ENCODE data around the gene CCNI2. TPM values are rescaled to one million over a fixed set of nuclear protein-coding genes. Genes with fewer than 3 reads are reported as not detected.

The CCNI2 gene
- total and polyA plus RNA-seq, 9 of the 15 experiments (the other 6 are each of a cell fraction or from before 2014, with no cell fraction given) = 0.05 to 1.7 (median 0.81) TPM; not detected in 5

DNA sequence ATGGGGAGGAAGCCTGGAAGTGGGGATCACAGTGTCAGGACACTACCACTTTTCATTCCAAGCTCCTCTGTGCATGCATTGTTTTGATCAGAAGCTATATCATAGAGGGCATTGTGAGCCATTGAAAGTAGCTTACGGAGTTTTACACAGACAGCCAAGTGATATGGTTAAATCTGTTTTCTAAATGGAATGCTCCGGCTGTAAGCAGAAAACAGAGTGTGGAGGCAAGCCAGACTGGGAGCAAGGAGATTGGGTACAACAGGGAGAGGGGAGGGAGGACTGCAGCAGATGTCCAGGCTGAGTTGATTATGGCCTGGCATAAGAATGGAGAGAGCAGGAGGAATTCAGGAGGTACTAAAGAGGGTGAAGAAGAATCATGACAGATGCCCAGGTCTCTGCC lies 50.4 kb downstream of the CCNI2 start (continued):
- TF ChIP-seq, protein P1, sequence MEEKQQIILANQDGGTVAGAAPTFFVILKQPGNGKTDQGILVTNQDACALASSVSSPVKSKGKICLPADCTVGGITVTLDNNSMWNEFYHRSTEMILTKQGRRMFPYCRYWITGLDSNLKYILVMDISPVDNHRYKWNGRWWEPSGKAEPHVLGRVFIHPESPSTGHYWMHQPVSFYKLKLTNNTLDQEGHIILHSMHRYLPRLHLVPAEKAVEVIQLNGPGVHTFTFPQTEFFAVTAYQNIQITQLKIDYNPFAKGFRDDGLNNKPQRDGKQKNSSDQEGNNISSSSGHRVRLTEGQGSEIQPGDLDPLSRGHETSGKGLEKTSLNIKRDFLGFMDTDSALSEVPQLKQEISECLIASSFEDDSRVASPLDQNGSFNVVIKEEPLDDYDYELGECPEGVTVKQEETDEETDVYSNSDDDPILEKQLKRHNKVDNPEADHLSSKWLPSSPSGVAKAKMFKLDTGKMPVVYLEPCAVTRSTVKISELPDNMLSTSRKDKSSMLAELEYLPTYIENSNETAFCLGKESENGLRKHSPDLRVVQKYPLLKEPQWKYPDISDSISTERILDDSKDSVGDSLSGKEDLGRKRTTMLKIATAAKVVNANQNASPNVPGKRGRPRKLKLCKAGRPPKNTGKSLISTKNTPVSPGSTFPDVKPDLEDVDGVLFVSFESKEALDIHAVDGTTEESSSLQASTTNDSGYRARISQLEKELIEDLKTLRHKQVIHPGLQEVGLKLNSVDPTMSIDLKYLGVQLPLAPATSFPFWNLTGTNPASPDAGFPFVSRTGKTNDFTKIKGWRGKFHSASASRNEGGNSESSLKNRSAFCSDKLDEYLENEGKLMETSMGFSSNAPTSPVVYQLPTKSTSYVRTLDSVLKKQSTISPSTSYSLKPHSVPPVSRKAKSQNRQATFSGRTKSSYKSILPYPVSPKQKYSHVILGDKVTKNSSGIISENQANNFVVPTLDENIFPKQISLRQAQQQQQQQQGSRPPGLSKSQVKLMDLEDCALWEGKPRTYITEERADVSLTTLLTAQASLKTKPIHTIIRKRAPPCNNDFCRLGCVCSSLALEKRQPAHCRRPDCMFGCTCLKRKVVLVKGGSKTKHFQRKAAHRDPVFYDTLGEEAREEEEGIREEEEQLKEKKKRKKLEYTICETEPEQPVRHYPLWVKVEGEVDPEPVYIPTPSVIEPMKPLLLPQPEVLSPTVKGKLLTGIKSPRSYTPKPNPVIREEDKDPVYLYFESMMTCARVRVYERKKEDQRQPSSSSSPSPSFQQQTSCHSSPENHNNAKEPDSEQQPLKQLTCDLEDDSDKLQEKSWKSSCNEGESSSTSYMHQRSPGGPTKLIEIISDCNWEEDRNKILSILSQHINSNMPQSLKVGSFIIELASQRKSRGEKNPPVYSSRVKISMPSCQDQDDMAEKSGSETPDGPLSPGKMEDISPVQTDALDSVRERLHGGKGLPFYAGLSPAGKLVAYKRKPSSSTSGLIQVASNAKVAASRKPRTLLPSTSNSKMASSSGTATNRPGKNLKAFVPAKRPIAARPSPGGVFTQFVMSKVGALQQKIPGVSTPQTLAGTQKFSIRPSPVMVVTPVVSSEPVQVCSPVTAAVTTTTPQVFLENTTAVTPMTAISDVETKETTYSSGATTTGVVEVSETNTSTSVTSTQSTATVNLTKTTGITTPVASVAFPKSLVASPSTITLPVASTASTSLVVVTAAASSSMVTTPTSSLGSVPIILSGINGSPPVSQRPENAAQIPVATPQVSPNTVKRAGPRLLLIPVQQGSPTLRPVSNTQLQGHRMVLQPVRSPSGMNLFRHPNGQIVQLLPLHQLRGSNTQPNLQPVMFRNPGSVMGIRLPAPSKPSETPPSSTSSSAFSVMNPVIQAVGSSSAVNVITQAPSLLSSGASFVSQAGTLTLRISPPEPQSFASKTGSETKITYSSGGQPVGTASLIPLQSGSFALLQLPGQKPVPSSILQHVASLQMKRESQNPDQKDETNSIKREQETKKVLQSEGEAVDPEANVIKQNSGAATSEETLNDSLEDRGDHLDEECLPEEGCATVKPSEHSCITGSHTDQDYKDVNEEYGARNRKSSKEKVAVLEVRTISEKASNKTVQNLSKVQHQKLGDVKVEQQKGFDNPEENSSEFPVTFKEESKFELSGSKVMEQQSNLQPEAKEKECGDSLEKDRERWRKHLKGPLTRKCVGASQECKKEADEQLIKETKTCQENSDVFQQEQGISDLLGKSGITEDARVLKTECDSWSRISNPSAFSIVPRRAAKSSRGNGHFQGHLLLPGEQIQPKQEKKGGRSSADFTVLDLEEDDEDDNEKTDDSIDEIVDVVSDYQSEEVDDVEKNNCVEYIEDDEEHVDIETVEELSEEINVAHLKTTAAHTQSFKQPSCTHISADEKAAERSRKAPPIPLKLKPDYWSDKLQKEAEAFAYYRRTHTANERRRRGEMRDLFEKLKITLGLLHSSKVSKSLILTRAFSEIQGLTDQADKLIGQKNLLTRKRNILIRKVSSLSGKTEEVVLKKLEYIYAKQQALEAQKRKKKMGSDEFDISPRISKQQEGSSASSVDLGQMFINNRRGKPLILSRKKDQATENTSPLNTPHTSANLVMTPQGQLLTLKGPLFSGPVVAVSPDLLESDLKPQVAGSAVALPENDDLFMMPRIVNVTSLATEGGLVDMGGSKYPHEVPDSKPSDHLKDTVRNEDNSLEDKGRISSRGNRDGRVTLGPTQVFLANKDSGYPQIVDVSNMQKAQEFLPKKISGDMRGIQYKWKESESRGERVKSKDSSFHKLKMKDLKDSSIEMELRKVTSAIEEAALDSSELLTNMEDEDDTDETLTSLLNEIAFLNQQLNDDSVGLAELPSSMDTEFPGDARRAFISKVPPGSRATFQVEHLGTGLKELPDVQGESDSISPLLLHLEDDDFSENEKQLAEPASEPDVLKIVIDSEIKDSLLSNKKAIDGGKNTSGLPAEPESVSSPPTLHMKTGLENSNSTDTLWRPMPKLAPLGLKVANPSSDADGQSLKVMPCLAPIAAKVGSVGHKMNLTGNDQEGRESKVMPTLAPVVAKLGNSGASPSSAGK (IDR thresholded peaks at IDR 0.05) = no peak
- TF ChIP-seq, protein P2, sequence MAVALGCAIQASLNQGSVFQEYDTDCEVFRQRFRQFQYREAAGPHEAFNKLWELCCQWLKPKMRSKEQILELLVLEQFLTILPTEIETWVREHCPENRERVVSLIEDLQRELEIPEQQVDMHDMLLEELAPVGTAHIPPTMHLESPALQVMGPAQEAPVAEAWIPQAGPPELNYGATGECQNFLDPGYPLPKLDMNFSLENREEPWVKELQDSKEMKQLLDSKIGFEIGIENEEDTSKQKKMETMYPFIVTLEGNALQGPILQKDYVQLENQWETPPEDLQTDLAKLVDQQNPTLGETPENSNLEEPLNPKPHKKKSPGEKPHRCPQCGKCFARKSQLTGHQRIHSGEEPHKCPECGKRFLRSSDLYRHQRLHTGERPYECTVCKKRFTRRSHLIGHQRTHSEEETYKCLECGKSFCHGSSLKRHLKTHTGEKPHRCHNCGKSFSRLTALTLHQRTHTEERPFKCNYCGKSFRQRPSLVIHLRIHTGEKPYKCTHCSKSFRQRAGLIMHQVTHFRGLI (CRISPR knock-in tag; IDR thresholded peaks at IDR 0.05) = no peak
- TF ChIP-seq SMAD2 (IDR thresholded peaks at IDR 0.05; ENCODE audit: low read depth, low read length) (no peak), ELF1 (tag; IDR thresholded peaks at IDR 0.05) (no peak), ARNT (IDR thresholded peaks at IDR 0.05) (no peak), HMG20B (CRISPR knock-in tag; IDR thresholded peaks at IDR 0.05) (no peak)
- TF ChIP-seq, protein P3, sequence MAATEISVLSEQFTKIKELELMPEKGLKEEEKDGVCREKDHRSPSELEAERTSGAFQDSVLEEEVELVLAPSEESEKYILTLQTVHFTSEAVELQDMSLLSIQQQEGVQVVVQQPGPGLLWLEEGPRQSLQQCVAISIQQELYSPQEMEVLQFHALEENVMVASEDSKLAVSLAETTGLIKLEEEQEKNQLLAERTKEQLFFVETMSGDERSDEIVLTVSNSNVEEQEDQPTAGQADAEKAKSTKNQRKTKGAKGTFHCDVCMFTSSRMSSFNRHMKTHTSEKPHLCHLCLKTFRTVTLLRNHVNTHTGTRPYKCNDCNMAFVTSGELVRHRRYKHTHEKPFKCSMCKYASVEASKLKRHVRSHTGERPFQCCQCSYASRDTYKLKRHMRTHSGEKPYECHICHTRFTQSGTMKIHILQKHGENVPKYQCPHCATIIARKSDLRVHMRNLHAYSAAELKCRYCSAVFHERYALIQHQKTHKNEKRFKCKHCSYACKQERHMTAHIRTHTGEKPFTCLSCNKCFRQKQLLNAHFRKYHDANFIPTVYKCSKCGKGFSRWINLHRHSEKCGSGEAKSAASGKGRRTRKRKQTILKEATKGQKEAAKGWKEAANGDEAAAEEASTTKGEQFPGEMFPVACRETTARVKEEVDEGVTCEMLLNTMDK (IDR thresholded peaks at IDR 0.05; ENCODE audit: borderline replicate concordance, insufficient read depth, low read depth, low read length, poor library complexity, severe bottlenecking) = no peak

Measured in K562 (cell line).